SK-N-MC (cell line): ENCODE data around the gene TMED3.

Experiments used
- EZH2 ChIP-seq: fragments of 200-600 bp; sonication (generic); IDR thresholded peaks from one replicate; pipeline ENCODE4 v1.6.1; 2017; ENCODE audit warnings: antibody characterized with exemption
- POLR2AphosphoS5 ChIP-seq: IDR thresholded peaks from 2 replicates; pipeline ENCODE4 v1.6.1; 2012; ENCODE audit warnings: mild to moderate bottlenecking, low read depth, low read length, borderline replicate concordance

- TF ChIP-seq POLR2AphosphoS5 (no peak), EZH2 (no peak)
These were observed 44.8 kb upstream of the TMED3 start for GRCh38 chr15:79265987-79266579.
